ENCODE results near the gene CREB5.
"Not testable (repeated sequence)": the region's sequence is repeated elsewhere in the genome, so short reads cannot be mapped to it uniquely, and the experiment has no call there.

The CREB5 gene

GRCh38 chr7:28411876-28412662 lies at the start of gene CREB5:
Gene CREB5 (plus strand): TSS chr7:28412518. CDS start chr7:28412915, 397 bp downstream.
- DNase-seq: no peak

GRCh38 chr7:28362812-28363211 lies 49.5 kb upstream of the CREB5 start:
- DNase-seq: no peak

- DNase-seq: no peak
Observed at GRCh38 chr7:28364082-28364481, 48.2 kb upstream of the CREB5 start.

GRCh38 chr7:28369523-28369922 lies 42.8 kb upstream of the CREB5 start:
- no peak for DNase-seq

GRCh38 chr7:28371846-28372245 lies 40.5 kb upstream of the CREB5 start:
- DNase-seq: no peak

GRCh38 chr7:28373990-28374389 lies 38.3 kb upstream of the CREB5 start:
- no peak for DNase-seq

- DNase-seq: no peak
Observed at GRCh38 chr7:28375729-28376128, 36.6 kb upstream of the CREB5 start.

GRCh38 chr7:28376634-28377033 lies 35.7 kb upstream of the CREB5 start:
- no peak for DNase-seq

- no peak for DNase-seq
Observed at GRCh38 chr7:28378574-28379149, 33.7 kb upstream of the CREB5 start.

GRCh38 chr7:28381466-28381865 lies 30.9 kb upstream of the CREB5 start:
- no peak for DNase-seq

- DNase-seq: no peak
Observed at GRCh38 chr7:28382144-28382543, 30.2 kb upstream of the CREB5 start.

- no peak for DNase-seq
Observed at GRCh38 chr7:28383975-28384374, 28.3 kb upstream of the CREB5 start.

GRCh38 chr7:28389504-28390395 lies 22.6 kb upstream of the CREB5 start:
- DNase-seq: no peak

- no peak for DNase-seq
Observed at GRCh38 chr7:28390426-28390825, 21.9 kb upstream of the CREB5 start.

GRCh38 chr7:28392289-28392688 lies 20.0 kb upstream of the CREB5 start:
- no peak for DNase-seq

- no peak for DNase-seq
Observed at GRCh38 chr7:28395404-28395803, 16.9 kb upstream of the CREB5 start.

- DNase-seq: no peak
Observed at GRCh38 chr7:28395831-28396230, 16.5 kb upstream of the CREB5 start.

- no peak for DNase-seq
Observed at GRCh38 chr7:28397141-28397540, 15.2 kb upstream of the CREB5 start.

- DNase-seq: no peak
Observed at GRCh38 chr7:28400838-28401360, 11.4 kb upstream of the CREB5 start.

- DNase-seq: not testable (repeated sequence)
Observed at GRCh38 chr7:28401567-28401966, 10.8 kb upstream of the CREB5 start.

- no peak for DNase-seq
Observed at GRCh38 chr7:28405662-28406061, 6.7 kb upstream of the CREB5 start.

GRCh38 chr7:28406192-28406591 lies 6.1 kb upstream of the CREB5 start:
- no peak for DNase-seq

- no peak for DNase-seq
Observed at GRCh38 chr7:28407651-28408050, 4.7 kb upstream of the CREB5 start.

All from CD4-positive, alpha-beta T cell treated with Interleukin-15 for 1 hour (primary cell).